ENCODE measurements around the gene SBF1. TPM values are rescaled to one million over a fixed set of nuclear protein-coding genes. Genes with fewer than 3 reads are reported as not detected.
"Not testable (repeated sequence)": the region's sequence is repeated elsewhere in the genome, so short reads cannot be mapped to it uniquely, and the experiment has no call there.

Gene SBF1
- total RNA-seq, 8 experiments from 2014 or later, result 37.5 to 94.4 (median 60.3) TPM

- Histone ChIP-seq H3K4me3 (no peak overlapping the region), H3K4me1 (replicated peaks in 1 of 2) (peaks cover 0 to 2% of the 10 kb centered on the region in 2 donors), H3K27ac (no peak overlapping the region)
- WGBS, 10 experiments, result 90 to 100% methylated on average over 2 to 5 of the region's 10 CpGs; no CpG with 5 or more reads in 8 of the 10 experiments
- in situ Hi-C loops (cut with MboI; ENCODE audit: low pct_unique_long_range_greater_than_20kb in 2 of 9, low sequenced_read_pairs in 9 of 9, unreplicated experiment in 9 of 9), result no loop called here
- ATAC-seq (replicated peaks in 6 of 8), result no peak
Observed at GRCh38 chr22:50439871-50440331, 34.9 kb downstream of the SBF1 start.

GRCh38 chr22:50439314-50439870 is 35.4 kb downstream of the SBF1 start:
- 0 to 97% (median 71%) methylated on average over 1 to 6 of the region's 17 CpGs; no CpG with 5 or more reads in 5 of the 10 experiments for WGBS, 10 experiments
- H3K4me1 ChIP-seq (replicated peaks in 1 of 2), result peaks cover 0 to 2% of the 10 kb centered on the region in 2 donors
- no peak overlapping the region for H3K4me3 ChIP-seq
- no peak for ATAC-seq (replicated peaks in 6 of 8)
- H3K27ac ChIP-seq, result no peak overlapping the region
- in situ Hi-C loops (cut with MboI; ENCODE audit: low pct_unique_long_range_greater_than_20kb in 2 of 9, low sequenced_read_pairs in 9 of 9, unreplicated experiment in 9 of 9), result no loop called here

DNA sequence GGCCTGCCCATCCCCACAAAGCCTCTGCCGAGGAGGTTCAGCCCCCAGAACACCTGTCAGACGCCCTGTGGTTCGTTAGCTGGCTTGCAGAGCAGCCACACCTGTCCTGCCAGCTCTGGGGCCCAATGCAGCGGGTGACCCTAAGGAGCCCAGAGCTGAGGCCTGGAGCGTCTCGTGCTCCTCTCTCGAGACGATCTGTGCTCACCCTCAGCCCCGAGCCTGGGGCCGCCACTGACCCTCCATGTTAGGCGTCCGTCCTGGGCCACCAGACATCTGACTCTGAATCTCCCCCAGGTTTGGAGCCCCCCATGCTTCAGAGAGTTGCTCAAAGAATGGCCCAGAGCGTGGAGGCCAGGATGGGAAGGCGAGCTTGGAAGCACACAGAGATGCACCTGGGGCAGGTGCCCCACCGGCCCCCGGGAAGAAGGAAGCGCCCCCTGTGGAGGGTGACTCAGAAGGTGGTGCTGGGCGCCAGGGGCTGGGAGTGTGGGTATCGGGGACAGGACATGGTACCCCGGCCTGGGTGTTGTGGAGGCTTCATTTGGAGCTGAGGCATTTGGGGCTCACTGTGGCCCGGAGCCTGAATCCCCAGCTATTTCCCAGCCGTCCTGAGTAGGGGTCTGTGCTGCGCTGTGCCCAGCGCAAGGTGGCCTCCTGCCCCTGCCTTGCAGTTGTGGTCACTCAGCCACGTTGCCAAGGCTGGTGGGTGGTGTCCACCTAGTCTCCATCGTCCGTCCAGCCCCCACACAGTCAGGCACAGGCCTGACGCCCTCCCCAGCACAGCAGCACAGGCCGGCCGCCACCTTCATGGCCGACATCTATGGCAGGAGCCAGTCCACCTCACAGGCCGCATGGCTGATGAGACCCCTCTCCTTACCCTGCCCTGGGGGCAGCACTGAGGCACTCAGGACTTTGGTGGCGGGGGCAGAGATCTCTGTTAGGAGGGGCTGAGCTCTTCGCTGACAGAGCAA is 36.2 kb downstream of the SBF1 start:
- 82 to 100% methylated on average over 1 to 6 of the region's 34 CpGs; no CpG with 5 or more reads in 8 of the 10 experiments for WGBS, 10 experiments
- ATAC-seq (replicated peaks in 6 of 8), result no peak
- Histone ChIP-seq H3K4me1 (replicated peaks in 1 of 2) (no peaks in the 10 kb centered on the region), H3K27ac (no peak overlapping the region), H3K4me3 (no peak overlapping the region)
- in situ Hi-C loops (cut with MboI; ENCODE audit: low pct_unique_long_range_greater_than_20kb in 2 of 9, low sequenced_read_pairs in 9 of 9, unreplicated experiment in 9 of 9), result no loop called here

DNA sequence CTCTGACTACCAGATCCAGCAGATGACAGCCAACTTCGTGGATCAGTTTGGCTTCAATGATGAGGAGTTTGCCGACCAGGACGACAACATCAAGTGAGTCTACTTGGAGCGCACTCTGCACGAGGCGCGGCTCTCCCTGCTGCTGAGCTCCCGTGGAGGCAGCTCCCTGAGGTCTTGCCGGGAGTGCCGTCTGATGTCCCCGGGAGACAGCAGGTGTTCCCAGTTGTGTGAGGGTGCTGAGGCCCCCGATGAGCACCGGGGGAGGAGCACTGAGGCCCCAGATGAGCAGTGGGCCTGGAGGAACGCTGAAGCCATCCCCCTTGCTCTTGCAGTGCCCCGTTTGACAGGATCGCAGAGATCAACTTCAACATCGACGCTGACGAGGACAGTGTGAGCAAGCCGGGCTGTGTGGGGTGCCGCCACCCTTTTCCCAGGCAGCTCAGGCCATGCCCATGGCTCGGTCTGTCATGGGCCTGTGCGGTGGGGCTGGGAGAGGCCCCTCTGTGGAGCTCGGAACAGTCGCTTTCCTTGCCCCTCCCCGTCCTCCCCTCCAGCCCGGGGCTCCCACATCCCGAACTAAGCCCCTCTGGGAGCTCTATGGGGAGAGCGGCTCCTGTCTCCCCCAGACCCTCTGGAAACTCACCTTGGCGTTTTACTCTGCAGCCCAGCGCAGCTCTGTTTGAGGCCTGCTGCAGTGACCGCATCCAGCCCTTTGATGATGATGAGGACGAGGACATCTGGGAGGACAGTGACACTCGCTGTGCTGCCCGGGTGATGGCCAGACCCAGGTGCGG is 37.1 kb downstream of the SBF1 start:
- whole genome bisulfite sequencing, 10 experiments, result 40 to 98% (median 60%) methylated on average over 1 to 8 of the region's 36 CpGs; no CpG with 5 or more reads in 7 of the 10 experiments
- H3K4me1 ChIP-seq (replicated peaks in 1 of 2), result no peaks in the 10 kb centered on the region
- ATAC-seq (replicated peaks in 6 of 8), result no peak
- in situ Hi-C loops (cut with MboI; ENCODE audit: low pct_unique_long_range_greater_than_20kb in 2 of 9, low sequenced_read_pairs in 9 of 9, unreplicated experiment in 9 of 9), result no loop called here
- H3K27ac ChIP-seq, result no peak overlapping the region
- H3K4me3 ChIP-seq, result no peak overlapping the region

- in situ Hi-C loops (cut with MboI; ENCODE audit: low pct_unique_long_range_greater_than_20kb in 2 of 9, low sequenced_read_pairs in 9 of 9, unreplicated experiment in 9 of 9), result no loop called here
- no CpG with 5 or more reads among the region's 25 CpGs for WGBS, 10 experiments
- Histone ChIP-seq H3K27ac (no peak overlapping the region), H3K4me3 (no peak overlapping the region), H3K4me1 (replicated peaks in 1 of 2) (no peaks in the 10 kb centered on the region)
- no peak for ATAC-seq (replicated peaks in 6 of 8)
Observed at GRCh38 chr22:50436841-50437341, 37.9 kb downstream of the SBF1 start.

DNA sequence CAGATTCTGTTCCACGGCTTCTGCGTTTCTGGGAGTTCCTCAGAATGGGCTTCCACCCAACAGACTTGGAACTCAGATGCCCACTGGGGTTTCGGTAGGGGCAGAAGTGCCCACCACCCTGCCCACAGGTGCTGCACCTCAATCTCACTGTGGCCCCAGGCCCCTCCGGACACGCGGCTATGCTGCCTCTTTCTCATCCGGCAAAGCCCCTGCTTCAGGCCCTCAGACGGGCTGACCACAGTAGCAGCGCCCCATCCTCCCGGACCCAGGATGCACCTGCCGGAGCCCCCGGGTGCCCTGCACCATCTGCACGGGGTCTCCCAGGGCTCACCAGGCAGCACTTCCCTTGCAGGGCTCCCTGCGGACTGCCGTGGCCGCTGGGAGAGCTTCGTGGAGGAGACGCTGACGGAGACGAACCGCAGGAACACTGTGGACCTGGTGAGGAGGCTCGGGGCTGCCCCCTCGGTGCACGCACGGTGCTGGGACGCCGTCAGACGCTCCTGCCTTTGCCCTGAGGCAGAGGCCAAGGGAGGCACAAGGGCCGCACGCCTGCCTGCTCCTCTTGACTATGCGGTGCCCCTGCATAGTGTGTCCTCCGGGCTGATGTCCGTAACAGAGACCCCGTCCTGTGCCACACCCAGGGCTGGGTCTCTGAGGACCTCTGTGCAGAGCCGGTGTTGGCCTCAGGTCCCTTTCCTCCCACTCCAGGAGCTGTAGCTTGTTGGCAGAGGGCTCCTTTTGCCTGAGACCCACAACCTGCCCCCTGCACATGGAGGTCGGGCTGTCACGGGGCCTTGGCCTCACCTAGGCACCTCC is 38.6 kb downstream of the SBF1 start:
- WGBS, 10 experiments, result 78 to 100% (median 87%) methylated on average over 1 to 4 of the region's 37 CpGs; no CpG with 5 or more reads in 7 of the 10 experiments
- H3K4me3 ChIP-seq, result no peak overlapping the region
- in situ Hi-C loops (cut with MboI; ENCODE audit: low pct_unique_long_range_greater_than_20kb in 2 of 9, low sequenced_read_pairs in 9 of 9, unreplicated experiment in 9 of 9), result no loop called here
- no peaks in the 10 kb centered on the region for H3K4me1 ChIP-seq (replicated peaks in 1 of 2)
- ATAC-seq (replicated peaks in 6 of 8), result no peak
- H3K27ac ChIP-seq, result no peak overlapping the region

- Histone ChIP-seq H3K4me1 (replicated peaks in 1 of 2) (no peaks in the 10 kb centered on the region), H3K4me3 (no peak overlapping the region), H3K27ac (no peak overlapping the region)
- 33 to 100% (median 97%) methylated on average over 1 to 5 of the region's 20 CpGs; no CpG with 5 or more reads in 4 of the 10 experiments for WGBS, 10 experiments
- no peak for ATAC-seq (replicated peaks in 6 of 8)
- in situ Hi-C loops (cut with MboI; ENCODE audit: low pct_unique_long_range_greater_than_20kb in 2 of 9, low sequenced_read_pairs in 9 of 9, unreplicated experiment in 9 of 9), result no loop called here
Observed at GRCh38 chr22:50435291-50436014, 39.4 kb downstream of the SBF1 start.

DNA sequence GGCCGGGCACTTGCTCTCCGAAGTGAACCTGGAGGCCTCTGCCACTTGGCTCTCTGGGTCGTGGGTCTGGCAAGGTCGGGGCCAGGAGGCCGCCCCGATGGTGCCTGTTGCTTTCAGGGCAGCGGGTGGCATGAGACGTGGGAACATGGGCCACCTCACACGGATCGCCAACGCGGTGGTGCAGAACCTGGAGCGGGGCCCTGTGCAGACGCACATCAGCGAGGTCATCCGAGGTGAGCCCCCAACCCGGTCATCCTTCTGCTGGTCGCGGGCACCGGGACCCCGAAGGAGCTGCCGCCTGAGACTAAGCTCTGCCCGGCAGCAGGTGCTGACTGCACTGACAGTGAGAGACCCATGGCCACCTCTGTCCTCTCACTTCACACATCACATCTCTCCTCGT is 40.0 kb downstream of the SBF1 start:
- H3K4me1 ChIP-seq (replicated peaks in 1 of 2), result no peaks in the 10 kb centered on the region
- WGBS, 10 experiments, result 91% methylated on average over 6 of the region's 24 CpGs; no CpG with 5 or more reads in 9 of the 10 experiments
- H3K27ac ChIP-seq, result no peak overlapping the region
- ATAC-seq (replicated peaks in 6 of 8), result no peak
- H3K4me3 ChIP-seq, result no peak overlapping the region
- in situ Hi-C loops (cut with MboI; ENCODE audit: low pct_unique_long_range_greater_than_20kb in 2 of 9, low sequenced_read_pairs in 9 of 9, unreplicated experiment in 9 of 9), result no loop called here

GRCh38 chr22:50432877-50433510 is 41.8 kb downstream of the SBF1 start:
- H3K4me3 ChIP-seq; H3K27ac ChIP-seq; in situ Hi-C loops (cut with MboI; ENCODE audit: low pct_unique_long_range_greater_than_20kb in 2 of 9, low sequenced_read_pairs in 9 of 9, unreplicated experiment in 9 of 9); ATAC-seq (replicated peaks in 6 of 8); H3K4me1 ChIP-seq (replicated peaks in 1 of 2): not testable (repeated sequence)
- WGBS, 10 experiments, result 67% methylated on average over 1 of the region's 24 CpGs; no CpG with 5 or more reads in 9 of the 10 experiments

DNA sequence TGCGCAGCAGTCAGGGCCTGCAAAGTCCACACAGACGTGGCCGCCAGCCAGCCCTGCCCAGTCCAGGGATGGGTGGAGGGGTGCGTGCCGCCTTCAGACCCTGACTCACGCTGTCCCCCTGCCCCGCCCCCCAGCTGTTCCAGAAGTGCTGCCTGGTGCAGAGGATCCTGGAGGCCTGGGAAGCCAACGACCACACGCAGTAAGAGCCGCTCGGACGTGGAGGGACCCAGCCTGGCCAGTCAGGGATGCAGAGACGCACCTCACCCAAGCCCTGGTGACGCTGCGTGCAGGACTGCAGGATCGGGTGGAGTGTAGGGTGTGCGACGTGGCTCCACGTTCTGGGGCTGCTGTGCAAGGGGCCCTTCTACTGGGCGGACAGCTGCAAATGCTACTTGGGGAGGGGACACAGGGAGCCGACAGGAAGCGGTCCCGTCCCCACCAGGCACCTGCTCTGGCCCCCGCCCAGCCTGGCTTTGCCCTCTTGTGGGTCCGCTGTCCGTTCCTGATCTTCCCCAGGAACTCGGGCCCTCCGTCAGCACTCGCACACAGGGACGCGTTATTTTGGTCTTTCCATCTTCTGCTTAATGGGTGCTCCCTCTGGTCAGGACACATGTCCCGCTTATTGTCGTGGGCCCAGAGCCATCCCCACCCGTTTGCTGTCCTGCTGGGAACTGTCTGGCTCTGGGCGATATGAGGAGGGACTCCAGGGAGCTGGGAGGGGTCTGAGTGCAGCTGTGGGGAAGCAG is 42.5 kb downstream of the SBF1 start:
- Histone ChIP-seq H3K27ac (no peak overlapping the region), H3K4me3 (no peak overlapping the region), H3K4me1 (replicated peaks in 1 of 2) (no peaks in the 10 kb centered on the region)
- in situ Hi-C loops (cut with MboI; ENCODE audit: low pct_unique_long_range_greater_than_20kb in 2 of 9, low sequenced_read_pairs in 9 of 9, unreplicated experiment in 9 of 9), result no loop called here
- peak in 4 of 8 experiments; percentile 7 to 61 (median 33) for ATAC-seq (replicated peaks in 6 of 8)
- no CpG with 5 or more reads among the region's 35 CpGs for WGBS, 10 experiments
